IMR-90 (cell line): ENCODE measurements around the gene PRRT2. TPM values are rescaled to one million over a fixed set of nuclear protein-coding genes. Genes with fewer than 3 reads are reported as not detected.

Experiments
- ATAC-seq: fragments of 200-7000 bp; cut with Tn5 transposase; 2 replicates; pipeline ENCODE4 v1.9.1; 2020; ENCODE audit warnings: low read depth, mild to moderate bottlenecking, moderate library complexity
- BruUV-seq: library from RNA; stranded (reverse); fragments of 400-500 nt; replicated peaks from 2 replicates; lab custom pipeline; 2021; lab: Mats Ljungman, UMichigan
- CTCF ChIA-PET: fragments of 300-600 bp; formaldehyde crosslinking; extraction: SDS; loops from one replicate; lab custom pipeline; 2021; ENCODE audit warnings: antibody characterized with exemption; lab: Yijun Ruan, JAX
- POLR2A ChIA-PET: fragments of 300-600 bp; sonication (Branson Sonifier 250); formaldehyde crosslinking; loops from one replicate; lab custom pipeline; 2022; ENCODE audit warnings: antibody characterized with exemption; ENCODE audit not compliant: unreplicated experiment; lab: Charles Lee
- DNase-seq: peaks from one replicate; pipeline ENCODE4 v3.0.0; 2013
- H2AFZ ChIP-seq: replicated peaks from 2 replicates; pipeline ENCODE3; 2013; ENCODE audit warnings: low read length, mild to moderate bottlenecking; ENCODE audit not compliant: poor library complexity
- H2AK5ac ChIP-seq: 2 replicates; pipeline ENCODE4 v1.6.1; 2013; ENCODE audit warnings: low read depth, low read length, inconsistent platforms
- H2AK9ac ChIP-seq: replicated peaks from 2 replicates; pipeline ENCODE3; 2013; ENCODE audit warnings: mild to moderate bottlenecking, low read depth, low read length, moderate library complexity; ENCODE audit not compliant: poor library complexity
- H2BK120ac ChIP-seq: 2 replicates; pipeline ENCODE4 v1.6.1; 2013; ENCODE audit warnings: low read depth, low read length, inconsistent platforms
- H2BK15ac ChIP-seq: 3 replicates; pipeline ENCODE4 v1.6.1; 2013; ENCODE audit warnings: low read depth, low read length, inconsistent platforms
- H2BK20ac ChIP-seq: 2 replicates; pipeline ENCODE4 v1.6.1; 2013; ENCODE audit warnings: low read depth, mild to moderate bottlenecking, inconsistent platforms, low read length, moderate library complexity
- H2BK5ac ChIP-seq: 2 replicates; pipeline ENCODE4 v1.6.1; 2013; ENCODE audit warnings: mild to moderate bottlenecking, low read depth, low read length, inconsistent platforms; ENCODE audit not compliant: poor library complexity, severe bottlenecking
- H3K14ac ChIP-seq: replicated peaks from 2 replicates; pipeline ENCODE4 v1.6.1; 2013; ENCODE audit warnings: low read depth, low read length, inconsistent platforms
- H3K18ac ChIP-seq: 2 replicates; pipeline ENCODE4 v1.6.1; 2013; ENCODE audit warnings: low read depth, low read length, control low read depth
- H3K23ac ChIP-seq: 2 replicates; pipeline ENCODE4 v1.6.1; 2013; ENCODE audit warnings: low read depth, low read length, inconsistent platforms
- H3K27ac ChIP-seq: 2 replicates; pipeline ENCODE4 v1.5.1; 2013; ENCODE audit warnings: mild to moderate bottlenecking, control low read depth, low read length; ENCODE audit not compliant: insufficient read depth
- H3K27me3 ChIP-seq: 2 replicates; pipeline ENCODE4 v1.6.1; 2013; ENCODE audit warnings: low read length; ENCODE audit not compliant: control insufficient read depth, insufficient read depth
- H3K36me3 ChIP-seq: 2 replicates; pipeline ENCODE4 v1.6.1; 2013; ENCODE audit warnings: low read length, mixed read lengths; ENCODE audit not compliant: control insufficient read depth, insufficient read depth
- H3K4ac ChIP-seq: 2 replicates; pipeline ENCODE4 v1.6.1; 2013; ENCODE audit warnings: low read depth, low read length, inconsistent platforms
- H3K4me1 ChIP-seq: 2 replicates; pipeline ENCODE4 v1.6.1; 2013; ENCODE audit warnings: low read length, mixed read lengths; ENCODE audit not compliant: control insufficient read depth, insufficient read depth
- H3K4me2 ChIP-seq: 2 replicates; pipeline ENCODE4 v1.6.1; 2013; ENCODE audit warnings: low read depth, mild to moderate bottlenecking, control low read depth, low read length, moderate library complexity
- H3K4me3 ChIP-seq: 2 replicates; pipeline ENCODE4 v1.5.1; 2013; ENCODE audit warnings: low read depth, mild to moderate bottlenecking, control low read depth, low read length, moderate library complexity; ENCODE audit not compliant: insufficient read depth
- H3K56ac ChIP-seq: 2 replicates; pipeline ENCODE4 v1.6.1; 2013; ENCODE audit warnings: low read length, inconsistent platforms; ENCODE audit not compliant: insufficient read depth; ENCODE audit errors: extremely low read depth
- H3K79me1 ChIP-seq, 2 experiments: 2 replicates each; pipeline ENCODE4 v1.6.1; 2013; ENCODE audit warnings: low read length in 2 of 2, inconsistent platforms in 1 of 2, low read depth in 1 of 2
- H3K9ac ChIP-seq: 2 replicates; pipeline ENCODE4 v1.6.1; 2013; ENCODE audit warnings: low read depth, low read length, control low read depth
- H3K9me1 ChIP-seq: 2 replicates; pipeline ENCODE4 v1.6.1; 2013; ENCODE audit warnings: low read length, inconsistent platforms; ENCODE audit not compliant: insufficient read depth
- H3K9me3 ChIP-seq: 2 replicates; pipeline ENCODE4 v1.6.1; 2013; ENCODE audit warnings: low read length; ENCODE audit not compliant: control insufficient read depth, insufficient read depth
- H4K20me1 ChIP-seq: 2 replicates; pipeline ENCODE4 v1.6.1; 2013; ENCODE audit warnings: low read length, inconsistent platforms; ENCODE audit not compliant: insufficient read depth
- H4K5ac ChIP-seq: 2 replicates; pipeline ENCODE4 v1.6.1; 2013; ENCODE audit warnings: mild to moderate bottlenecking, low read depth, low read length, control low read depth
- H4K8ac ChIP-seq, 2 experiments: 2 replicates each; pipeline ENCODE4 v1.6.1; 2013; ENCODE audit warnings: low read depth in 2 of 2, low read length in 2 of 2, control low read depth in 1 of 2, inconsistent platforms in 1 of 2
- H4K91ac ChIP-seq: 2 replicates; pipeline ENCODE4 v1.6.1; 2013; ENCODE audit warnings: low read depth, low read length, inconsistent platforms; ENCODE audit not compliant: insufficient read depth
- BHLHE40 ChIP-seq: fragments of 150-350 bp; IDR thresholded peaks from 2 replicates; pipeline ENCODE4 v1.6.1; 2016; ENCODE audit warnings: mild to moderate bottlenecking, low read depth, low read length
- CEBPB ChIP-seq: IDR thresholded peaks from 2 replicates; pipeline ENCODE4 v1.6.1; 2012; ENCODE audit warnings: low read depth, low read length, improper control_type of control experiment
- CHD1 ChIP-seq: IDR thresholded peaks from 2 replicates; pipeline ENCODE4 v1.6.1; 2012; ENCODE audit warnings: low read depth, low read length, improper control_type of control experiment
- MAFK ChIP-seq: IDR thresholded peaks from 2 replicates; pipeline ENCODE4 v1.6.1; 2012; ENCODE audit warnings: low read depth, low read length, improper control_type of control experiment
- MAZ ChIP-seq: IDR thresholded peaks from 2 replicates; pipeline ENCODE4 v1.6.1; 2012; ENCODE audit warnings: low read depth, mild to moderate bottlenecking, low read length, improper control_type of control experiment, moderate library complexity, borderline replicate concordance
- MXI1 ChIP-seq: IDR thresholded peaks from 2 replicates; pipeline ENCODE4 v1.6.1; 2012; ENCODE audit warnings: low read depth, mild to moderate bottlenecking, low read length, moderate library complexity, borderline replicate concordance
- NFE2L2 ChIP-seq: fragments of 150-350 bp; IDR thresholded peaks from 2 replicates; pipeline ENCODE4 v1.6.1; 2016; ENCODE audit warnings: low read depth, mild to moderate bottlenecking, low read length
- POLR2A ChIP-seq: IDR thresholded peaks from 2 replicates; pipeline ENCODE4 v1.6.1; 2012; ENCODE audit warnings: mild to moderate bottlenecking, low read depth, low read length
- RAD21 ChIP-seq: IDR thresholded peaks from 2 replicates; pipeline ENCODE4 v1.6.1; 2012; ENCODE audit warnings: low read length, improper control_type of control experiment
- RCOR1 ChIP-seq: IDR thresholded peaks from 2 replicates; pipeline ENCODE4 v1.6.1; 2012; ENCODE audit warnings: mild to moderate bottlenecking, low read length, improper control_type of control experiment; ENCODE audit not compliant: insufficient replicate concordance
- RFX5 ChIP-seq: IDR thresholded peaks from 2 replicates; pipeline ENCODE4 v1.8.0; 2012; ENCODE audit warnings: low read depth, mild to moderate bottlenecking, low read length, moderate library complexity
- SMC3 ChIP-seq: fragments of 150-350 bp; IDR thresholded peaks from 2 replicates; pipeline ENCODE4 v1.6.1; 2016; ENCODE audit warnings: low read depth, mild to moderate bottlenecking, antibody characterized with exemption, low read length, moderate library complexity
- WGBS, 2 experiments: methylation state at CpG; one replicate each; pipeline versions ENCODE4 v1.1.5 to v1.1.7; 2013; ENCODE audit warnings: missing lambda C conversion rate in 2 of 2; ENCODE audit not compliant: insufficient read length in 1 of 2; ENCODE audit errors: extremely low coverage in 2 of 2; 5-methylcytosine and 5-hydroxymethylcytosine counted together
- dilution Hi-C: fragments of 300-500 bp; cut with HindIII; formaldehyde crosslinking; loops from one replicate; pipeline ENCODE4 v1.14.3; 2018; ENCODE audit warnings: low sequenced_read_pairs; ENCODE audit not compliant: unreplicated experiment
- in situ Hi-C: fragments of 300-500 bp; cut with MboI; formaldehyde crosslinking; loops from 3 replicates; pipeline ENCODE4 v1.14.3; 2019; ENCODE audit warnings: low sequenced_read_pairs, inconsistent platforms, mixed read lengths
- intact Hi-C: fragments of 100-400 bp; cut with micrococcal nuclease; formaldehyde crosslinking; loops from 2 replicates; pipeline ENCODE4 v1.10.0; 2022
- polyA plus RNA-seq, 3 experiments: library from polyadenylated mRNA; depleted of rRNA; stranded (reverse); fragments of >200 nt; gene quantifications; 2 replicates each; pipeline ENCODE4 v1.2.3, GENCODE V29; 2012; ENCODE audit warnings: low replicate concordance in 1 of 3
- total RNA-seq: library from RNA; depleted of rRNA; stranded (reverse); fragments of >200 nt; gene quantifications from 2 replicates; pipeline ENCODE4 v1.2.3, GENCODE V29; 2012
- TF ChIP-seq, protein P1 (sequence below): fragments of 150-350 bp; IDR thresholded peaks from 2 replicates; pipeline ENCODE4 v1.6.1; 2016; ENCODE audit warnings: low read depth, mild to moderate bottlenecking, low read length, moderate library complexity, borderline replicate concordance

The PRRT2 gene
- total and polyA plus RNA-seq, 2 of the 4 experiments (the other 2 are of a cell fraction), result 0.90 to 10.5 TPM

GRCh38 chr16:29767062-29767461 is 44.9 kb upstream of the PRRT2 start:
- DNase-seq (no peak), ATAC-seq (no peak)
- no peak overlapping the region for H3K4me3 ChIP-seq
- H3K27ac ChIP-seq, result no peak overlapping the region
- no peak overlapping the region for H3K23ac ChIP-seq
- H2BK5ac ChIP-seq, result no peak overlapping the region
- no peak overlapping the region for H3K4me2 ChIP-seq
- POLR2A ChIA-PET, result no interaction called here
- in situ Hi-C loops, result no loop called here
- CTCF ChIA-PET, result no interaction called here
- no peak overlapping the region for H3K14ac ChIP-seq
- no peak overlapping the region for H3K18ac ChIP-seq
- H4K20me1 ChIP-seq, result no peaks in the 10 kb centered on the region
- H2BK20ac ChIP-seq, result no peak overlapping the region
- no peak overlapping the region for H4K91ac ChIP-seq
- no TSS peak for BruUV-seq
- no peak overlapping the region for H2AK5ac ChIP-seq
- TF ChIP-seq CHD1, result no peak
- no peak for TF ChIP-seq MXI1
- no peak for TF ChIP-seq RAD21
- no peak for TF ChIP-seq MAFK
- TF ChIP-seq RFX5, result no peak
- TF ChIP-seq POLR2A, result no peak
- TF ChIP-seq MAZ, result no peak
- TF ChIP-seq BHLHE40, result no peak
- TF ChIP-seq RCOR1, result no peak
- TF ChIP-seq, protein P1, sequence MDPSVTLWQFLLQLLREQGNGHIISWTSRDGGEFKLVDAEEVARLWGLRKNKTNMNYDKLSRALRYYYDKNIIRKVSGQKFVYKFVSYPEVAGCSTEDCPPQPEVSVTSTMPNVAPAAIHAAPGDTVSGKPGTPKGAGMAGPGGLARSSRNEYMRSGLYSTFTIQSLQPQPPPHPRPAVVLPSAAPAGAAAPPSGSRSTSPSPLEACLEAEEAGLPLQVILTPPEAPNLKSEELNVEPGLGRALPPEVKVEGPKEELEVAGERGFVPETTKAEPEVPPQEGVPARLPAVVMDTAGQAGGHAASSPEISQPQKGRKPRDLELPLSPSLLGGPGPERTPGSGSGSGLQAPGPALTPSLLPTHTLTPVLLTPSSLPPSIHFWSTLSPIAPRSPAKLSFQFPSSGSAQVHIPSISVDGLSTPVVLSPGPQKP, result no peak
- TF ChIP-seq CEBPB, result no peak
- TF ChIP-seq NFE2L2, result no peak
- no peak for TF ChIP-seq SMC3
- peaks cover 7% of the 10 kb centered on the region for H3K27me3 ChIP-seq
- H3K4me1 ChIP-seq, result no peaks in the 10 kb centered on the region
- no peaks in the 10 kb centered on the region for H3K9me3 ChIP-seq
- 64% methylated on average over 2 of the region's 3 CpGs; no CpG with 5 or more reads in 1 of the 2 experiments for whole genome bisulfite sequencing, 2 experiments
- dilution Hi-C loops, result no loop called here
- no peaks in the 10 kb centered on the region for H3K79me1 ChIP-seq
- no peak overlapping the region for H2AFZ ChIP-seq
- no peaks in the 10 kb centered on the region for H3K9me1 ChIP-seq
- H3K9ac ChIP-seq, result no peak overlapping the region
- no peak overlapping the region for H4K8ac ChIP-seq
- intact Hi-C loops, result no loop called here
- no peak overlapping the region for H2BK120ac ChIP-seq
- no peak overlapping the region for H2BK15ac ChIP-seq
- H4K5ac ChIP-seq, result no peak overlapping the region
- no peak overlapping the region for H2AK9ac ChIP-seq
- H3K56ac ChIP-seq, result no peak overlapping the region
- H3K4ac ChIP-seq, result no peak overlapping the region
- no peaks in the 10 kb centered on the region for H3K36me3 ChIP-seq
